ENCODE results near the gene DYRK3. TPM values are rescaled to one million over a fixed set of nuclear protein-coding genes. Genes with fewer than 3 reads are reported as not detected.
A peak's percentile ranks its signal among the peaks of the same experiment; 100 is the strongest.

DYRK3 gene
- total and polyA plus RNA-seq, 9 of the 15 experiments (the other 6 are each of a cell fraction or from before 2014, with no cell fraction given), result 4.5 to 33.7 (median 25.7) TPM

- TF ChIP-seq, protein P1, sequence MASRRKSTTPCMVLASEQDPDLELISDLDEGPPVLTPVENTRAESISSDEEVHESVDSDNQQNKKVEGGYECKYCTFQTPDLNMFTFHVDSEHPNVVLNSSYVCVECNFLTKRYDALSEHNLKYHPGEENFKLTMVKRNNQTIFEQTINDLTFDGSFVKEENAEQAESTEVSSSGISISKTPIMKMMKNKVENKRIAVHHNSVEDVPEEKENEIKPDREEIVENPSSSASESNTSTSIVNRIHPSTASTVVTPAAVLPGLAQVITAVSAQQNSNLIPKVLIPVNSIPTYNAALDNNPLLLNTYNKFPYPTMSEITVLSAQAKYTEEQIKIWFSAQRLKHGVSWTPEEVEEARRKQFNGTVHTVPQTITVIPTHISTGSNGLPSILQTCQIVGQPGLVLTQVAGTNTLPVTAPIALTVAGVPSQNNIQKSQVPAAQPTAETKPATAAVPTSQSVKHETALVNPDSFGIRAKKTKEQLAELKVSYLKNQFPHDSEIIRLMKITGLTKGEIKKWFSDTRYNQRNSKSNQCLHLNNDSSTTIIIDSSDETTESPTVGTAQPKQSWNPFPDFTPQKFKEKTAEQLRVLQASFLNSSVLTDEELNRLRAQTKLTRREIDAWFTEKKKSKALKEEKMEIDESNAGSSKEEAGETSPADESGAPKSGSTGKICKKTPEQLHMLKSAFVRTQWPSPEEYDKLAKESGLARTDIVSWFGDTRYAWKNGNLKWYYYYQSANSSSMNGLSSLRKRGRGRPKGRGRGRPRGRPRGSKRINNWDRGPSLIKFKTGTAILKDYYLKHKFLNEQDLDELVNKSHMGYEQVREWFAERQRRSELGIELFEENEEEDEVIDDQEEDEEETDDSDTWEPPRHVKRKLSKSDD (conservative IDR thresholded peaks at IDR 0.05; ENCODE audit: low read length), result no peak
- TF ChIP-seq SMARCA4 (IDR thresholded peaks at IDR 0.05) (no peak), ZC3H11A (IDR thresholded peaks at IDR 0.05; ENCODE audit: low read depth, low read length) (no peak), ZNF23 (CRISPR knock-in tag; IDR thresholded peaks at IDR 0.05) (no peak), LARP7 (IDR thresholded peaks at IDR 0.05) (no peak), CUX1 (CRISPR knock-in tag; IDR thresholded peaks at IDR 0.05) (no peak), CTCF (IDR thresholded peaks at IDR 0.05 in 2 of 3, conservative IDR thresholded peaks at IDR 0.05 in 1 of 3; ENCODE audit: insufficient read depth in 2 of 3, low read depth in 1 of 3, low read length in 3 of 3) (peak; percentile 61 to 97 (median 91)), MAFK (IDR thresholded peaks at IDR 0.05; ENCODE audit: low read length) (no peak), FOSL1 (tag; conservative IDR thresholded peaks at IDR 0.05) (no peak), SMAD2 (IDR thresholded peaks at IDR 0.05; ENCODE audit: low read depth, low read length) (no peak)
These were observed 28.5 kb upstream of the DYRK3 start (continued) for GRCh38 chr1:206606867-206607266.
